Pancreas (tissue), 10 donors: ENCODE measurements around the gene GABBR2. TPM values are rescaled to one million over a fixed set of nuclear protein-coding genes. Genes with fewer than 3 reads are reported as not detected.
"Not testable (repeated sequence)": the region's sequence is repeated elsewhere in the genome, so short reads cannot be mapped to it uniquely, and the experiment has no call there.

ENCODE experiments used
- ATAC-seq, 4 donors: fragments of 200-7000 bp; cut with Tn5 transposase; one replicate each; pipeline versions ENCODE4 v1.8.0 to v1.9.1; 2020; ENCODE audit warnings: mild to moderate bottlenecking in 4 of 4, moderate library complexity in 4 of 4
- DNase-seq, 6 donors: peaks; one replicate each; pipeline ENCODE4 v3.0.0-alpha.2; 2020
- FAIRE-seq: peaks from 2 replicates; lab custom pipeline; 2012; peaks lifted over from hg19 to GRCh38; lab: Jason Lieb, UNC
- H3K27ac ChIP-seq, 4 donors: fragments of 200-600 bp; sonication (generic); 1 replicate in 3 of 4; 2 replicates in 1 of 4; pipeline versions ENCODE4 v1.5.0 to v1.8.0; 2020
- H3K27me3 ChIP-seq, 4 donors: fragments of 200-600 bp; one replicate each; pipeline ENCODE4 v1.8.0; 2021
- H3K36me3 ChIP-seq, 3 donors: fragments of 200-600 bp; sonication (generic) in 1 of 3; one replicate each; pipeline versions ENCODE4 v1.5.0 to v1.8.0; 2020 to 2021
- H3K4me1 ChIP-seq, 3 donors: fragments of 200-600 bp; one replicate each; pipeline ENCODE4 v1.8.0; 2021
- H3K4me3 ChIP-seq, 4 donors: fragments of 200-600 bp; sonication (generic) in 2 of 4; one replicate each; pipeline versions ENCODE4 v1.5.0 to v1.8.0; 2020 to 2021
- H3K9me3 ChIP-seq, 4 donors: fragments of 200-600 bp; one replicate each; pipeline ENCODE4 v1.8.0; 2021
- WGBS, 2 donors: extraction: QIAGEN DNeasy Blood & Tissue Kit; methylation state at CpG; one replicate each; pipeline ENCODE4 v1.1.7; 2013; 5-methylcytosine and 5-hydroxymethylcytosine counted together
- intact Hi-C, 3 donors: fragments of 100-400 bp; cut with DNase I; formaldehyde crosslinking; loops; one replicate each; pipeline versions ENCODE4 v1.11.1 to v1.14.2; 2022
- polyA plus RNA-seq, 2 donors: library from polyadenylated mRNA; stranded (reverse); fragments of 200-250 nt; gene quantifications; one replicate each; pipeline ENCODE4 v1.2.3, GENCODE V29; 2013
- total RNA-seq, 6 donors: library from RNA; stranded (reverse); fragmentation: NEBNext Ultra II Directional in 4 of 6; extraction: Animal tissue kit (Norgen Biotek cat#: 25700) in 4 of 6; gene quantifications; one replicate each; pipeline versions ENCODE4 v1.2.1 to v1.2.4, GENCODE V29; 2021 to 2023
- TF ChIP-seq, protein P1 (sequence below), 4 donors: fragments of 200-600 bp; sonication (generic) in 3 of 4; IDR thresholded peaks; one replicate each; pipeline versions ENCODE4 v1.5.0 to v1.8.0; 2021; ENCODE audit warnings: antibody characterized with exemption in 4 of 4
- donor health status: healthy with polysubstance abuse.
- donor health status: DM: no; HTN: no; CAD: no; lungs with moderate emphysema.
- donor health status: DM: no; HTN: no; CAD: no.
- donor health status: control.
- donor health status: control.
- donor health status: Bipolar disorder and iron deficiency.
- donor health status: DM: yes; HTN: yes; CAD: no.
- donor health status: DM: no; HTN: no; CAD: no.
- donor health status: DM: no; HTN: no; CAD: no.
- donor health status: DM: yes; HTN: yes; CAD: no.

Gene GABBR2
- total and polyA plus RNA-seq, 8 donors: 0.04 to 0.14 (median 0.07) TPM; not detected in 4

GRCh38 chr9:98686961-98687855 lies 21.5 kb downstream of the GABBR2 start:
- no peak overlapping the region for H3K27ac ChIP-seq
- H3K9me3 ChIP-seq: no peaks in the 10 kb centered on the region
- no peaks in the 10 kb centered on the region for H3K27me3 ChIP-seq
- intact Hi-C loops: no loop called here
- WGBS, 2 donors: 56 to 64% methylated on average over 7 of the region's 7 CpGs
- H3K4me1 ChIP-seq: no peaks in the 10 kb centered on the region
- H3K4me3 ChIP-seq: no peak overlapping the region
- H3K36me3 ChIP-seq: no peaks in the 10 kb centered on the region
- TF ChIP-seq, protein P1, sequence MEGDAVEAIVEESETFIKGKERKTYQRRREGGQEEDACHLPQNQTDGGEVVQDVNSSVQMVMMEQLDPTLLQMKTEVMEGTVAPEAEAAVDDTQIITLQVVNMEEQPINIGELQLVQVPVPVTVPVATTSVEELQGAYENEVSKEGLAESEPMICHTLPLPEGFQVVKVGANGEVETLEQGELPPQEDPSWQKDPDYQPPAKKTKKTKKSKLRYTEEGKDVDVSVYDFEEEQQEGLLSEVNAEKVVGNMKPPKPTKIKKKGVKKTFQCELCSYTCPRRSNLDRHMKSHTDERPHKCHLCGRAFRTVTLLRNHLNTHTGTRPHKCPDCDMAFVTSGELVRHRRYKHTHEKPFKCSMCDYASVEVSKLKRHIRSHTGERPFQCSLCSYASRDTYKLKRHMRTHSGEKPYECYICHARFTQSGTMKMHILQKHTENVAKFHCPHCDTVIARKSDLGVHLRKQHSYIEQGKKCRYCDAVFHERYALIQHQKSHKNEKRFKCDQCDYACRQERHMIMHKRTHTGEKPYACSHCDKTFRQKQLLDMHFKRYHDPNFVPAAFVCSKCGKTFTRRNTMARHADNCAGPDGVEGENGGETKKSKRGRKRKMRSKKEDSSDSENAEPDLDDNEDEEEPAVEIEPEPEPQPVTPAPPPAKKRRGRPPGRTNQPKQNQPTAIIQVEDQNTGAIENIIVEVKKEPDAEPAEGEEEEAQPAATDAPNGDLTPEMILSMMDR (IDR thresholded peaks at IDR 0.05): no peak
- FAIRE-seq (no peak), DNase-seq (no peak), ATAC-seq (peak in 1 of 4 donors; percentile 70)

DNA sequence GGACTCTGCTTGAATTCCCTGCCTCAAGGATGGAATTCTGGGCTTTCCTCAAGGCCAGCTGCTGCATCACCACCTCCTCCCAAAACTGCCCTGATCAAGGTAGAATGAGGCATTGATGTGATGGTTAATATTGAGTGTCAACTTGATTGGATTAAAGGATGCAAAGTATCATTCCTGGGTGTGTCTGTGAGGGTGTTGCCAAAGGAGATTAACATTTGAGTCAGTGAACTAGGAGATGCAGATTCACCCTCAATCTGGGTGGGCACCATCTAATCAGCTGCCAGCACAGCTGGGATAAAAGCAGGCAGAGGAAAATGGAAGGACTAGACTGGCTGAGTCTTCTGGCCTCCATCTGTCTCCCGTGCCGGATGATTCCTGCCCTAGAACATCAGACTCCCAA lies 23.9 kb downstream of the GABBR2 start:
- H3K27ac ChIP-seq, H3K9me3 ChIP-seq, H3K4me3 ChIP-seq, H3K4me1 ChIP-seq, DNase-seq, H3K27me3 ChIP-seq, FAIRE-seq, ATAC-seq, H3K36me3 ChIP-seq, intact Hi-C loops: not testable (repeated sequence)
- WGBS, 2 donors: 79 to 85% methylated on average over 2 of the region's 2 CpGs

GRCh38 chr9:98678244-98678842 lies 30.4 kb downstream of the GABBR2 start:
- ATAC-seq: no peak
- TF ChIP-seq, protein P1 (IDR thresholded peaks at IDR 0.05): no peak
- FAIRE-seq: no peak
- H3K4me1 ChIP-seq: no peaks in the 10 kb centered on the region
- no peak overlapping the region for H3K4me3 ChIP-seq
- intact Hi-C loops: no loop called here
- 27 to 36% methylated on average over 9 of the region's 9 CpGs for WGBS, 2 donors
- H3K9me3 ChIP-seq: no peaks in the 10 kb centered on the region
- no peaks in the 10 kb centered on the region for H3K27me3 ChIP-seq
- no peaks in the 10 kb centered on the region for H3K36me3 ChIP-seq
- no peak for DNase-seq
- H3K27ac ChIP-seq: no peak overlapping the region

DNA sequence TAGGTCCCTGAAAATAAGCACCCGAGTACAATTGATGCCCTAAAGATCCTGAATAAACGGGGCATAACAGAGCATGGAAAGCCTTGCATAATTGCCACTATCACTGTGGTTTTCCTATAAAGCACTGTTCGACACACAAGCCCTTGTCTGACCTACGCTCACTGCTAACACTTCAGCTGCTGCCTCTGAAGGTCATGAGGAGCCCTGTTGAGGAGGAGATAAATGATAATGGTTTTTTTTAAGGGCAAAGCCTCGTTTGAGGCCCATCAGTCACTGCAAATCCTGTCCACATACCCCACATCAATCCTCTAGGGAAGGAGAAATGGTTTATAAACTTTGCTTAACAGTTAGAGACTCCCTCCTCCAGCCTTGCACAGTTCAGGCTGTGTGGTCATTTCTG lies 35.1 kb downstream of the GABBR2 start:
- no peaks in the 10 kb centered on the region for H3K36me3 ChIP-seq
- intact Hi-C loops: no loop called here
- no peaks in the 10 kb centered on the region for H3K27me3 ChIP-seq
- no peak for DNase-seq
- 50 to 62% methylated on average over 5 of the region's 5 CpGs for WGBS, 2 donors
- no peak for ATAC-seq
- FAIRE-seq: no peak
- H3K4me3 ChIP-seq: no peak overlapping the region
- no peaks in the 10 kb centered on the region for H3K9me3 ChIP-seq
- H3K4me1 ChIP-seq: no peaks in the 10 kb centered on the region
- TF ChIP-seq, protein P1 (IDR thresholded peaks at IDR 0.05): no peak
- H3K27ac ChIP-seq: no peak overlapping the region

DNA sequence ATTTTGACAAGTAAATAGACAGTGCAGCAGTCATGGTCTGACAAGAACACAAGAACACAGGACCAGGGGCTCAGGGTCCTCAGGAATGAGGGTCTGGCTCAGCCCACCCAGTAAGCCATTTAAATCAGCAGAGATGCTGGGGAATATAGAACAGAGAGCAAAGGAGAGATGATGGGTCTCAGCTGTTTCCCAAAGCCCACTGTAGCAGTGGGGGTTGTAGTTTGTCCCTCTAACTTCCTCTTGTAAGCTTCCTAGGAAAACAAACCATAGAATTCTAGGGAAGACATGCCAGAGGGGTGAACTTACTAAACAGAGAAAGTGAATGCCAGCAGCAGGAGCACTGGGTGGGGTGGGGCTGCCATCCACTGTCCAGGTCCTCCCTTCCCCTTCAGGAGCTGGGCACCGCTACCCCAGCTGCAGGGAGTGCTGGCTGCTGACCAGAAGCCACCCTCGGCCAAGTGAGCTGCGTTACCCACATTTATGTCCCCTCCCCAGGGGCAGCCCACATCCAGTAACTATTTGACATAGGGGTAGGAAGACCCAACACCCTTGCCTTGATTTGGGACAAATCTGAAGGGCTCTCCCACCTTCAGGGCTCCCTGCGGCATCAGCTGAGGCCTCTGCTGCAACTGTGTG lies 41.6 kb downstream of the GABBR2 start:
- 76 to 83% methylated on average over 4 of the region's 4 CpGs for WGBS, 2 donors
- no peak overlapping the region for H3K27ac ChIP-seq
- FAIRE-seq (no peak), DNase-seq (no peak), ATAC-seq (no peak)
- no peaks in the 10 kb centered on the region for H3K9me3 ChIP-seq
- H3K4me3 ChIP-seq: no peak overlapping the region
- H3K36me3 ChIP-seq: no peaks in the 10 kb centered on the region
- no peaks in the 10 kb centered on the region for H3K4me1 ChIP-seq
- H3K27me3 ChIP-seq: no peaks in the 10 kb centered on the region
- TF ChIP-seq, protein P1 (IDR thresholded peaks at IDR 0.05): no peak
- intact Hi-C loops: no loop called here
